ENCODE results near the gene UTP14A. TPM values are rescaled to one million over a fixed set of nuclear protein-coding genes. Genes with fewer than 3 reads are reported as not detected.

The UTP14A gene
- total and polyA plus RNA-seq, 2 of the 13 experiments (the other 11 are each of a cell fraction or from before 2014, with no cell fraction given), result 7.4 to 19.0 TPM

DNA sequence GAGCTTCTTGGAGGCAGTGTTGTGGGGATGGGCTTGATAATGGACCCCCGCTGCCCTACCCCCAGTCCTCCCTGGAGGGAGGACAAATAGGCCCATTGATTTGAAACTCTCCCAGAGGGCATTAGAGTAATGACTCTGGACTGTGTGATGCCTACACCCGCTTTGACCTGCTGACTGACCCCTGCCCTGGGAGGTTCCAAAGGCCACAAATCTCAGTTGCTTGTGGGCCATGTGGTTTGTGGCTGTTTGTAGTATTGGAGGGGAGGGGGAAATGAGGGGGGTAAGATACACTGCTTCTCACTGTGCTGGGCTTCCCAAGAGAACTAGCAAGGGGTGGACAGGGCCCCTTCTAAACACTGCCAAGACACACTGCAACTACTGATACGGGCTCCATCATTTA lies 48.8 kb downstream of the UTP14A start:
- no peak for FAIRE-seq
- Histone ChIP-seq H3K36me3 (replicated peaks in 1 of 2; ENCODE audit: control insufficient read depth in 1 of 2, insufficient read depth in 2 of 2, low read length in 2 of 2) (no peaks in the 10 kb centered on the region), H3K9ac (ENCODE audit: insufficient read depth, low read depth, low read length) (no peak overlapping the region), H3K27me3 (ENCODE audit: control insufficient read depth in 1 of 2, insufficient read depth in 2 of 2, low read length in 2 of 2) (peaks cover 0 to 1% of the 10 kb centered on the region in 2 experiments; a peak in 1 of 5 replicates), H4K20me1 (ENCODE audit: insufficient read depth, low read length) (no peaks in the 10 kb centered on the region), H3K79me2 (ENCODE audit: insufficient read depth, low read length) (no peaks in the 10 kb centered on the region), H3K4me1 (ENCODE audit: insufficient read depth, low read length) (0 out of 2 replicates have a peak, but pooled peaks cover 11% of the 10 kb centered on the region), H3K4me2 (ENCODE audit: low read depth, low read length) (no peak overlapping the region), H3K4me3 (replicated peaks in 1 of 3; ENCODE audit: insufficient read depth in 1 of 3, low read depth in 2 of 3, low read length in 3 of 3) (no peak overlapping the region), H2AFZ (ENCODE audit: low read length) (no peak overlapping the region), H3K27ac (ENCODE audit: extremely low read length, insufficient read depth, low read length) (no peak overlapping the region), H3K9me3 (ENCODE audit: low read length) (no peaks in the 10 kb centered on the region)
- ATAC-seq, result no peak
- no peak for TF ChIP-seq ZNF350 (CRISPR knock-in tag; IDR thresholded peaks at IDR 0.05; ENCODE audit: borderline replicate concordance, low read depth)
- peak in 1 of 2 experiments; percentile 37; a peak in 1 of 4 replicates for TF ChIP-seq NR2F1 (CRISPR knock-in tag; IDR thresholded peaks at IDR 0.05)
- TF ChIP-seq NAIF1 (CRISPR knock-in tag; IDR thresholded peaks at IDR 0.05; ENCODE audit: borderline replicate concordance), result no peak
- no peak for TF ChIP-seq ZNF326 (CRISPR knock-in tag; IDR thresholded peaks at IDR 0.05; ENCODE audit: borderline replicate concordance)
- TF ChIP-seq GFI1 (CRISPR knock-in tag; IDR thresholded peaks at IDR 0.05; ENCODE audit: borderline replicate concordance), result peak; percentile 88
- ChIA-PET CTCF (ENCODE audit: low intra/inter-chr PET ratio, low total read pairs) (no interaction called here), POLR2A (no interaction called here)
- DNase-seq (ENCODE audit: low spot score), result no peak
- in situ Hi-C loops (cut with HindIII; ENCODE audit: extremely low pct_ligation_motif_present, low pct_unique_long_range_greater_than_20kb) (no loop called here), intact Hi-C loops (cut with micrococcal nuclease; ENCODE audit: unreplicated experiment) (no loop called here)
- no TSS peak for BruUV-seq (replicated peaks)
- WGBS (ENCODE audit: low lambda C conversion rate), result 0% methylated on average over 1 of the region's 3 CpGs

DNA sequence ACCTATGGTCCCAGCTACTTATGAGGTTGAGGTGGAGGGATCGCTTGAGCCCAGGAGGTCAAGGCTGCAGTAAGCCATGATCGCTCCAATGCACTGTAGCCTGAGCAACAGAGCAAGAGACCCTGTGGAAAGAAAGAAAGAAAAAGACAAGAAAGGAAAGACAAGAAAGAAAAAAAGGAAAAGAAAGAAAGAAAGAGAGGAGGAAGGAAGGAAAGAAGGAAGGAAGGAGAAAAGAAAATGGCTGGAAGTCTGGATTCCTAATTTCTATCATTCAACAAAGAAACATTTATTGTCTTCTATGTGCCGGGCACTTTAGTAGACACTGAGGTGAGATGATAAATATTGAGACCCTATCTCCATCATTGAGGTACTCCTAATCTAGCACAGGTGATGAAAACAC lies 49.7 kb downstream of the UTP14A start:
- intact Hi-C loops (cut with micrococcal nuclease; ENCODE audit: unreplicated experiment) (no loop called here), in situ Hi-C loops (cut with HindIII; ENCODE audit: extremely low pct_ligation_motif_present, low pct_unique_long_range_greater_than_20kb) (no loop called here)
- Histone ChIP-seq H4K20me1 (ENCODE audit: insufficient read depth, low read length) (no peaks in the 10 kb centered on the region), H3K9me3 (ENCODE audit: low read length) (no peaks in the 10 kb centered on the region), H3K36me3 (replicated peaks in 1 of 2; ENCODE audit: control insufficient read depth in 1 of 2, insufficient read depth in 2 of 2, low read length in 2 of 2) (no peaks in the 10 kb centered on the region), H3K4me1 (ENCODE audit: insufficient read depth, low read length) (0 out of 2 replicates have a peak, but pooled peaks cover 13% of the 10 kb centered on the region), H3K79me2 (ENCODE audit: insufficient read depth, low read length) (no peaks in the 10 kb centered on the region), H2AFZ (ENCODE audit: low read length) (no peak overlapping the region), H3K27me3 (ENCODE audit: control insufficient read depth in 1 of 2, insufficient read depth in 2 of 2, low read length in 2 of 2) (peaks cover 0 to 1% of the 10 kb centered on the region in 2 experiments; a peak in 1 of 5 replicates), H3K4me2 (ENCODE audit: low read depth, low read length) (no peak overlapping the region), H3K27ac (ENCODE audit: extremely low read length, insufficient read depth, low read length) (no peak overlapping the region), H3K9ac (ENCODE audit: insufficient read depth, low read depth, low read length) (no peak overlapping the region), H3K4me3 (replicated peaks in 1 of 3; ENCODE audit: insufficient read depth in 1 of 3, low read depth in 2 of 3, low read length in 3 of 3) (no peak overlapping the region)
- TF ChIP-seq RFXANK (CRISPR knock-in tag; IDR thresholded peaks at IDR 0.05) (no peak), HNRNPK (IDR thresholded peaks at IDR 0.05; ENCODE audit: low read depth, low read length, poor library complexity, severe bottlenecking) (no peak), ZNF530 (CRISPR knock-in tag; IDR thresholded peaks at IDR 0.05; ENCODE audit: low read depth) (no peak), PCBP2 (optimal IDR thresholded peaks at IDR 0.05; ENCODE audit: low read depth, low read length, poor library complexity, severe bottlenecking) (no peak), NFRKB (IDR thresholded peaks at IDR 0.05) (no peak), ZNF263 (CRISPR knock-in tag; IDR thresholded peaks at IDR 0.05) (no peak), ZFP62 (CRISPR knock-in tag; IDR thresholded peaks at IDR 0.05) (no peak), MTA3 (CRISPR knock-in tag; IDR thresholded peaks at IDR 0.05) (no peak)
- TF ChIP-seq, protein P1, sequence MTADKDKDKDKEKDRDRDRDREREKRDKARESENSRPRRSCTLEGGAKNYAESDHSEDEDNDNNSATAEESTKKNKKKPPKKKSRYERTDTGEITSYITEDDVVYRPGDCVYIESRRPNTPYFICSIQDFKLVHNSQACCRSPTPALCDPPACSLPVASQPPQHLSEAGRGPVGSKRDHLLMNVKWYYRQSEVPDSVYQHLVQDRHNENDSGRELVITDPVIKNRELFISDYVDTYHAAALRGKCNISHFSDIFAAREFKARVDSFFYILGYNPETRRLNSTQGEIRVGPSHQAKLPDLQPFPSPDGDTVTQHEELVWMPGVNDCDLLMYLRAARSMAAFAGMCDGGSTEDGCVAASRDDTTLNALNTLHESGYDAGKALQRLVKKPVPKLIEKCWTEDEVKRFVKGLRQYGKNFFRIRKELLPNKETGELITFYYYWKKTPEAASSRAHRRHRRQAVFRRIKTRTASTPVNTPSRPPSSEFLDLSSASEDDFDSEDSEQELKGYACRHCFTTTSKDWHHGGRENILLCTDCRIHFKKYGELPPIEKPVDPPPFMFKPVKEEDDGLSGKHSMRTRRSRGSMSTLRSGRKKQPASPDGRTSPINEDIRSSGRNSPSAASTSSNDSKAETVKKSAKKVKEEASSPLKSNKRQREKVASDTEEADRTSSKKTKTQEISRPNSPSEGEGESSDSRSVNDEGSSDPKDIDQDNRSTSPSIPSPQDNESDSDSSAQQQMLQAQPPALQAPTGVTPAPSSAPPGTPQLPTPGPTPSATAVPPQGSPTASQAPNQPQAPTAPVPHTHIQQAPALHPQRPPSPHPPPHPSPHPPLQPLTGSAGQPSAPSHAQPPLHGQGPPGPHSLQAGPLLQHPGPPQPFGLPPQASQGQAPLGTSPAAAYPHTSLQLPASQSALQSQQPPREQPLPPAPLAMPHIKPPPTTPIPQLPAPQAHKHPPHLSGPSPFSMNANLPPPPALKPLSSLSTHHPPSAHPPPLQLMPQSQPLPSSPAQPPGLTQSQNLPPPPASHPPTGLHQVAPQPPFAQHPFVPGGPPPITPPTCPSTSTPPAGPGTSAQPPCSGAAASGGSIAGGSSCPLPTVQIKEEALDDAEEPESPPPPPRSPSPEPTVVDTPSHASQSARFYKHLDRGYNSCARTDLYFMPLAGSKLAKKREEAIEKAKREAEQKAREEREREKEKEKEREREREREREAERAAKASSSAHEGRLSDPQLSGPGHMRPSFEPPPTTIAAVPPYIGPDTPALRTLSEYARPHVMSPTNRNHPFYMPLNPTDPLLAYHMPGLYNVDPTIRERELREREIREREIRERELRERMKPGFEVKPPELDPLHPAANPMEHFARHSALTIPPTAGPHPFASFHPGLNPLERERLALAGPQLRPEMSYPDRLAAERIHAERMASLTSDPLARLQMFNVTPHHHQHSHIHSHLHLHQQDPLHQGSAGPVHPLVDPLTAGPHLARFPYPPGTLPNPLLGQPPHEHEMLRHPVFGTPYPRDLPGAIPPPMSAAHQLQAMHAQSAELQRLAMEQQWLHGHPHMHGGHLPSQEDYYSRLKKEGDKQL (CRISPR knock-in tag; IDR thresholded peaks at IDR 0.05; ENCODE audit: low read depth), result no peak
- CTCF ChIA-PET (ENCODE audit: low intra/inter-chr PET ratio, low total read pairs), result no interaction called here
- DNase-seq (ENCODE audit: low spot score) (no peak), FAIRE-seq (no peak), ATAC-seq (no peak)
- WGBS (ENCODE audit: low lambda C conversion rate), result 89% methylated on average over 3 of the region's 3 CpGs
- POLR2A ChIA-PET, result no interaction called here
- BruUV-seq (replicated peaks), result no TSS peak

Data from HepG2 (cell line).